ENCODE results near the gene ARHGEF18. TPM values are rescaled to one million over a fixed set of nuclear protein-coding genes. Genes with fewer than 3 reads are reported as not detected.
"Not testable (repeated sequence)": the region's sequence is repeated elsewhere in the genome, so short reads cannot be mapped to it uniquely, and the experiment has no call there.

The ARHGEF18 gene
- 21.6 TPM for polyA plus RNA-seq (2012; ENCODE audit: insufficient read depth, insufficient read length)

DNA sequence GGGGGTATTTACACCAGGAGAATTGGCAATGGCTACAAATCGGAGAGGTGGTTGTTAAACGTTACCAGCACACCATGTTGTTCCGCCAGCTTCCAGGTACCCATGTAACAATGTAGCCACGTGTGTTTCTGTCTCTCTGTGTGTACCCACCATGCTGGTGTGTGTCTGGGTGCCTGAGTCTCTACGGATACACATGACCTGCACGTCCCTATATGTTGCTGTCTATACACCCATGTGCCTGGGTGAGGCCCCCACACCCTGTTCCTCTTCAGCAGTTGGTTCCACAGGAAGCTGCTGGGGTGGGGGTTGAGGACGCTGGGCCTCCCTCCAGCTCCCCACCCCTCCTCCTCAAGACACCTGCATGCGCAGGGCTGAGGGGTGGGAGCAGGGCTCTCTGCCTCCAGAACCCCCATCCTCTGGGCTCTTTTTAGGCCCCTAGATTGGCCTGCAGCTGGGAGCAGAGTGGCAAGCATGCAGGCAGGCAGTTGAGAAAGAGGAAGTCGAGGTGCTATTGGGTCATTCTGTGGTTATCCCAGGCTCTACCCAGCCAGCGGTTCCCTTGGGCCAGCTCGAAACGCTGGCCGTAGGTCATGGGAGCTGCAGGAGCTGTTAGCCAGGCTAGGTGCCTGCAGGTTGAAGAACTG lies at the start of gene ARHGEF18:
Gene ARHGEF18 (plus strand): TSS at position 351 of the 644 bp plus-strand sequence. CDS start 13,954 bp downstream, outside the sequence.
- H3K4me3 ChIP-seq (ENCODE audit: low read length): peak within 1 kb of the TSS; percentile 75
- peak; percentile 93 for DNase-seq (ENCODE audit: low read depth, low spot score)

DNA sequence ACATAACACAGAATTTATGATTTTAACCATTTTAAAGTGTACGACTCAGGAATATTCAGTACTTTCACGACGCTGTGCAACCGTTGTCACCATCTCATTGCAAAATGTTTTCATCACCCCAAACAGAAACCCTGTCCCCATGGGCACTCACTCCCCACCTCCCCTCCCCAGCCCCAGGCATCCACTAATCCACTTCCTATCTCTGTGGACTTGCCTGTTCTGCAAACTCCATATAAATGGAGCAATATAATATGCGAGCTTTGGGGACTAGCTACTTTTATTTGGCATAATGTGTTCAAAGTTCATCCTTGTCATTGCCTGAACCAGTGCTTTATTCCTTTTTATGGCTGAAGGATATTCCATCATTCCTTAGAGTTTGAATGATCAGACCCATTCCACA lies 47.2 kb upstream of the ARHGEF18 start:
- no peak overlapping the region for H3K4me3 ChIP-seq (ENCODE audit: low read length)
- DNase-seq (ENCODE audit: low read depth, low spot score): no peak

- H3K4me3 ChIP-seq (ENCODE audit: low read length): no peak overlapping the region
- DNase-seq (ENCODE audit: low read depth, low spot score): no peak
Observed at GRCh38 chr19:7303470-7303869, 45.3 kb upstream of the ARHGEF18 start.

DNA sequence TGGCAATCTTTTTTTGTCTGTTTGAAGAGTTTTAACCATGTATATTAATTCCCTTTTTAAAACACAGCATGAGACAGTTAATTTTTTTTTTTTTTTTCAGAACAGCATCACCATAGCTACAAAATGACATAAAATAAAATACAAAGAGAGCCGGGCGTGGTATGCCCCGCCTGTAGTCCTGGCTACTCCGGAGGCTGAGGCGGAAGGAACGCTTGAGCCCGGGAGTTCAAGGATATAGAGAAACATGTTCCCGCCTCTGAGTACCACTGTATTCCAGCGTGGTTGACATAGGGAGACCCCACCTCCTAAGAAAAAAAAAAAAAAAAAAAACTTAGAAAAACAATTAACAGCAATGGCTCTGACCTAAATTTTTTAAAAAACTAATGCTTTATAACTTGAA lies 44.5 kb upstream of the ARHGEF18 start:
- no peak for DNase-seq (ENCODE audit: low read depth, low spot score)
- no peak overlapping the region for H3K4me3 ChIP-seq (ENCODE audit: low read length)

- DNase-seq (ENCODE audit: low read depth, low spot score): no peak
- no peak overlapping the region for H3K4me3 ChIP-seq (ENCODE audit: low read length)
Observed at GRCh38 chr19:7307590-7308218, 41.0 kb upstream of the ARHGEF18 start.

DNA sequence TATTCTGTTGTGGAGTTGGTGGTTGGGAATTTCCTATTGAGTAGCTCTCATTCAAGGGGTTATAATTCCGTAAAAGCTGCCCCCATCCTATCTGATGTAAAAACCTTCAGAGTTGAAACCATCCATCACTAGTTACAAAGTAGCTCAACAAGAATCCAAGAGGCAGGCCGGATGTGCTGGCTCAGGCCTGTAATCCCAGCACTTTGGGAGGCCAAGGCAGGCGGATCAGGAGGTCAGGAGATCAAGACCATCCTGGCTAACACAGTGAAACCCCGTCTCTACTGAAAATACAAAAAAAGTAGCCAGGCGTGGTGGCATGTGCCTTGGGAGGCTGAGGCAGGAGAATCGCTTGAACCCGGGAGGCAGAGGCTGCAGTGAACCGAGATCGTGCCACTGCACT lies 40.4 kb upstream of the ARHGEF18 start:
- DNase-seq (ENCODE audit: low read depth, low spot score); H3K4me3 ChIP-seq (ENCODE audit: low read length): not testable (repeated sequence)

DNA sequence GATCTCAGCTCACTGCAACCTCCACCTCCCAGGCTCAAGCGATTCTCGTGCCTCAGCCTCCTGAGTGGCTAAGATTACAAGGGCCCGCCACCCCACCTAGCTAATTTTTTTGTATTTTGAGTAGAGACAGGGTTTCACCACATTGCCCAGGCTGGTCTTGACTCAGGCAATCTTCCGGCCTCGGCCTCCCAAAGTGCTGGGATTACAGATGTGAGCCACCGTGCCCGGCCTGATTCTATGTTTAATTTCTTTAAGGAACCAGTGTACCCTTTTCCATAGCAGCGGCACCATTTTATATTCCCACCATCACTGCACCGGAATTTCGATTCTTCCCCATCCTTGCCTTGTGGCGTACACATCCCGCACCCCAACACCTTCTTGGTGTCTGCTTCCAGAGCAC lies 36.8 kb upstream of the ARHGEF18 start:
- DNase-seq (ENCODE audit: low read depth, low spot score): no peak
- no peak overlapping the region for H3K4me3 ChIP-seq (ENCODE audit: low read length)

DNA sequence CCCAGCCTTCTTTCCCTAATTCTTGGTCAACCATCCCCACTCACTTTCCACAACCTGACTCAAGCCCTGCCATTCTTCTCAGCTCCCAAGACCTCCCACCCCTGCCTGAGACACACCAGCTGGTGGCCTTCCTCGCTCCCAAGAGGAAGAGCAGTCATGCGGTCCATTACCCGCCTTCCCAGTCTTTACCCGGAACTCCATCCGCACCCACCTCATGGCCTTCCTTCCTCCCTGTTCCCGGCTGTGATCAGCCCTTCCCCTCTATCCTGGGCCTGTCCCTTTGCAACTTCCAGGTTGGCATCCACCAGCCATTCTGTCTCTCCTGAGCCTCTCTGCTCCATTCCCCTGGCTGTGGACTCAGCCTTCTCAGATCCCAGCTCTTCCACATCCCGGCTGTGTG lies 35.9 kb upstream of the ARHGEF18 start:
- no peak overlapping the region for H3K4me3 ChIP-seq (ENCODE audit: low read length)
- no peak for DNase-seq (ENCODE audit: low read depth, low spot score)

GRCh38 chr19:7318176-7318575 lies 30.6 kb upstream of the ARHGEF18 start:
- no peak overlapping the region for H3K4me3 ChIP-seq (ENCODE audit: low read length)
- no peak for DNase-seq (ENCODE audit: low read depth, low spot score)

DNA sequence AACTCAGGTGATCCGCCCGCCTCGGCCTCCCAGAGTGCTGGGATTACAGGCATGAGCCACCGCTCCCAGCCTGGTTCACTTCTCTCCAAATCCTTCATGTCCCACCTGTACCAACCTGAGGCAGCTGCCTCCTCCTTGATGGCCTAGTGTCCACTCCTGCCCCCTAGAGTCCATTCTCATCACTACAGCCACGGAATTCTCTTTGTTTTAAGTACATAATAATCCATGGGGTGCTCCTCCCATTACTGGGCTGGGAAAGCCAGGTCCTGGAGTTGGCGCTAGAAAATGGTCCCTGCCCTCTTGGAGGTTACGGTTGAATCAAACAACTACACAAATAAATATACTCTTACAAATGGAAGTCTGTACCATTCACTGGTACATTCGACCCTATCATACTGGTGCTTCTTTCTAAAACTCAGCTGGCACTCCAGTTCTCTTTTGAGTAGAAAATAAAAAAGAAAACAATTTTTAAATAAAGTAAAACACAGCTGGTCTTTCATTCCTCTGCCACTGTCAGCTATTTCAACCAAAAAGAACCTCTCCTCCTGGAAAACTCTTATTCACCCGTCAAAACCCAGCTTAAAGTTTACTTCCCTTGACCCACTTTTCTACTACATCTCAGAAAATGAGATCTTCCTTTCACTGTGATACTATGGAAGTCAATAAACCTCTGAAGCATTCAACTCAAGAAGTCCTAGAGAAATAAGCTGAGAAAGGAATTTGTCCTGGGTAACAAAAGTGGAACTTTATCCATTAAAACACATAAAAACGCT lies 22.4 kb upstream of the ARHGEF18 start:
- no peak for DNase-seq (ENCODE audit: low read depth, low spot score)
- H3K4me3 ChIP-seq (ENCODE audit: low read length): no peak overlapping the region

DNA sequence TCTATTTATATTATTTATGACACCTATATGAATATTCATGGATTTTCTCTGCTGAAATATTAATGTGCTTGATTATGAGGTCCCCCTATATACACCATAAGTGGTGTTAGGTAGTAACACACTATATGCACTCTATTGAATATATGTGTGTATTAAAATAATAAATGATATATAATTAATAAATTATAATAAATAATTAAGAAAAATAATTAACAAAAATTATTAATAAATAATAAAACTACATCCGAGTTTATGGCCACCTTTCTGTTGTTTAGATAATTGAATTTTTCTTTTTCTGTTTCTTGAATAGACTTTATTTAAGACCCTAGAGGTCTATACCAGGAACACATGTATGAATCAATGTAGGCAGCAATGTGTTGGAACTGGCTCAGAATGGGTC lies 20.9 kb upstream of the ARHGEF18 start:
- no peak for DNase-seq (ENCODE audit: low read depth, low spot score)
- no peak overlapping the region for H3K4me3 ChIP-seq (ENCODE audit: low read length)

DNA sequence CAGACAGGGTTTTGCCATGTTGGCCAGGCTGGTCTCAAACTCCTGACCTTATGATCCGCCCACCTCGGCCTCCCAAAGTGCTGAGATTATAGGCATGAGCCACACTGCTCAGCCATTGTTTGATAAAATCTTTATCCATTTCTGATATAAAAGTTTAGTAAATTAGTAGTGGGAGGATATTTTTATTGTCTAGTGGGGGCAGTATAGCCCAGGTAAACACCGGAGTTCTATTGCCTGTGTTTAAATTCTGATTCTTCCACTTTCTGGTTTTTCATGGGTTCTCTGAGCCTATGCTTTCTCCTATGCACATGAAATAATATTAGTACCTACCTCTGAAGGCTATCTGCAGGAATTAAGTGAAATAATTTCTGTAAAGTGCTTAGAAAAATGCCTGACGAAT lies 20.1 kb upstream of the ARHGEF18 start:
- DNase-seq (ENCODE audit: low read depth, low spot score): no peak
- no peak overlapping the region for H3K4me3 ChIP-seq (ENCODE audit: low read length)

- no peak for DNase-seq (ENCODE audit: low read depth, low spot score)
Observed at GRCh38 chr19:7331446-7331845, 17.3 kb upstream of the ARHGEF18 start.

GRCh38 chr19:7333198-7334118 lies 15.3 kb upstream of the ARHGEF18 start:
- no peak for DNase-seq (ENCODE audit: low read depth, low spot score)

More at GRCh38 chr19:7331446-7331845, 17.3 kb upstream of the ARHGEF18 start:
- H3K4me3 ChIP-seq (ENCODE audit: low read length): no peak overlapping the region

DNA sequence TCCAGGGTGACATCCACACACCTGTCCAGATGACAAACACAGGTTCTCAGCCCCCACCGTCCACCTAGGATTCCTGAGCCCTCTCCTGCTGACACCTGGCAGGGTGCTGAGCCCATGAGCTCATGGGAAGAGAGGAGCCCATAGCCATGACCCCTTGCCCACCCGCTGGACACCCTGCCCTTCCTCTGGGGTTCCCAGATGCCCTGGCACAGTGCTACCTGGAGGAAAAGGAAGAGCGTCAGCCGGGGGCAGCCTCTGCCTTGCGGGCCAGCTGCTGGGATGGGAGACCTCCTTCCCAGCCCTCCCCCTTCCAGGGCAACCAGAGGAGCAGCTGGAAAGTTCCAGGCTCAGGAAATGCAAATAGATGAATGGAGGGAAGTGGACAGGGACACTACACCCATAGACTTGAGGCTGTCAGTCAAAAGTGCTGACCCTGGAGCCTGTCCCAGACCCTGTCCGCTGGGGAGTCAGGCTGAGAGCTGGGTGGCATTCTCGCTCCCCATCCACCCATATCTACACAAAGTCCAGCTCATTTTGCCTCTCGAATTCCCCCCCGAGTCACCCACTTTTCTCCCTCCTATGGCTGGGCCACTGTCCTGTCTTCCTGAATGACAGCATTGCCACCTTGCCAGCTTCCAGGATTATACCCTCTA lies 12.3 kb upstream of the ARHGEF18 start:
- no peak for DNase-seq (ENCODE audit: low read depth, low spot score)
- no peak overlapping the region for H3K4me3 ChIP-seq (ENCODE audit: low read length)

More at GRCh38 chr19:7333198-7334118, 15.3 kb upstream of the ARHGEF18 start:
- H3K4me3 ChIP-seq (ENCODE audit: low read length): no peak overlapping the region

- H3K4me3 ChIP-seq (ENCODE audit: low read length): no peak overlapping the region
- peak; percentile 58 for DNase-seq (ENCODE audit: low read depth, low spot score)
Observed at GRCh38 chr19:7337380-7338194, 11.2 kb upstream of the ARHGEF18 start.

DNA sequence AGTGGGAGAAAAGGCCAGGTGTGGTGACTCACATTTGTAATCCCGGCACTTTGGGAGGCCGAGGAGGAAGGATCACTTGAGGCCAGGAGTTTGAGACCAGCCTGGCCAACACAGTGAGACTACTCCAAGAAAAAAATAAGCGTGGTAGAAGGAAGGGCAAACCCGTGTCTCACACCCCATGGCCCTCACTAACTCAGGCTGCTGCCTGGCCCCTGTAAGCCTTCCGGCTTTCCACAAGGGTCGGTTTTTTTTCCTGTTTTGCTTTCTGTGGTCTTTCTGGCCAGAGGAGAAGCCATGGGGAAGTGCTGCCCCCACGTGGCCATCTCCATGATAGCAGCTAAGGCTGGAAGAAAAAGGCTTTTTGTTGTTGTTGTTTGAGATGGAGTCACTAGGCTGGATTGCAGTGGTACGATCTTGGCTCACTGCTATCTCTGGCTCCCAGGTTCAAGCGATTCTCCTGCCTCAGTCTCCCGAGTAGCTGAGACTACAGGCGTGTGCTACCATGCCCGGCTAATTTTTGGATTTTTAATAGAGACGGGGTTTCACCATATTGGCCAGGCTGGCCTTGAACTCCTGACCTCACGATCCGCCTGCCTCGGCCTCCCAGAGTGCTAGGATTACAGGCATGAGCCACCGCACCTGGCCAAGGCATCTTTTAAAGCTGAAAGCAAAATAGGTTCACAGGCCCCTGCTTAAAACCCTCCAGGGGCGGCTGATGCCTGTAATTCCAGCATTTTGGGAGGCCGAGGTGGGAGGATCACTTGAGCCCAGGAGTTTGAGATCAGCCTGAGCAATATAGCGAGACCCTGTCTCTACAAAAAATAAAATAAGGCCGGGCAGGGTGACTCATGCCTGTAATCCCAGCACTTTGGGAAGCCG lies 7.5 kb upstream of the ARHGEF18 start:
- DNase-seq (ENCODE audit: low read depth, low spot score): peak; percentile 74
- no peak overlapping the region for H3K4me3 ChIP-seq (ENCODE audit: low read length)
